SKM-1 treated with dmso at 0.1 percent for 144 hours (cell line): ENCODE measurements around the gene NSG2.
"Not testable (repeated sequence)": the region's sequence is repeated elsewhere in the genome, so short reads cannot be mapped to it uniquely, and the experiment has no call there.

Source experiments
- DNase-seq: peaks from one replicate; lab custom pipeline; 2025; ENCODE audit not compliant: unreplicated experiment; lab: John Stamatoyannopoulos, UW

NSG2 gene

GRCh38 chr5:174098694-174099093 lies 53.2 kb downstream of the NSG2 start:
- no peak for DNase-seq

GRCh38 chr5:174100490-174100889 lies 55.0 kb downstream of the NSG2 start:
- no peak for DNase-seq

DNA sequence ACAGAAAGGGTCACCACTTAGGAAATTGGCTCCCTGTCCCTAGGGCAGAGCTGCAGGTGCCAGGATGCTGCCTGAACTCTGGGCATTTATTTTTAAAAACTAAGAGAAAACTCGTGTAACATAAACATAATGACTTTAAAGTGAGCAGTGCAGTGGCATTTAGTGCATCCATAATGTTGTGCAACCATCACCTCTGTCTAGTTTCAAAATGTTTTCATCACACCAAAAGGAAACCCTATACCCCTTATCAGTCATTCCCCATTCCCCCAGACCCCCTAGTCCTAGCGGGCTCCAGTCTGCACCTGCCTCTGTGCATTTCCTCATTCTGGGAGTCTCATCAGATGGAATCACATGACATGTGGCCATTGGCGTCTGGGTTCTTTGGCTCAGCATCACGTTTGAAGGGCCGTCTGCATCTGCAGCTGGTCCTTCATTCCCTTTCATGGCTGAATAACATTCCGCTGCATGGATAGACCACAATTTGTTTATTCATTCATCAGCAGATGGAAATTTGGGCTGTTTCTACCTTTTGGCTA lies 55.8 kb downstream of the NSG2 start:
- DNase-seq: no peak

DNA sequence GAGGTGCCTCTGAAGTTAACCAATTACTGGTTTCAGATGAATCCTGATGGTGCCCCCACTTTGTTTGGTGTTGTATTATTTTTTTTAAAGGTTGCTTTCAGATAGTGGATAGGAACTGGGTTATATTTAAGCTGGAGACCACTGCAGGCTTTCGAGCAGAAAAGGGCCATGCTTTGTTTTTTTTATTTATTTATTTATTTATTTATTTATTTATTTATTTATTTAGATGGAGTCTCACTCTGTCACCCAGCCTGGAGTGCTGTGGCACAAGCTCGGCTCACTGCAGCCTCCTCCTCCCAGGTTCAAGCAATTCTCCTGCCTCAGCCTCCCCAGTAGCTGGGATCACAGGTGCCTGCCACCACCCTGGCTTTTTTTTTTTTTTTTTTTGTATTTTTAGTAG lies 57.1 kb downstream of the NSG2 start:
- not testable (repeated sequence) for DNase-seq

- DNase-seq: no peak
Measured at GRCh38 chr5:174106997-174107655, 61.6 kb downstream of the NSG2 start.

DNA sequence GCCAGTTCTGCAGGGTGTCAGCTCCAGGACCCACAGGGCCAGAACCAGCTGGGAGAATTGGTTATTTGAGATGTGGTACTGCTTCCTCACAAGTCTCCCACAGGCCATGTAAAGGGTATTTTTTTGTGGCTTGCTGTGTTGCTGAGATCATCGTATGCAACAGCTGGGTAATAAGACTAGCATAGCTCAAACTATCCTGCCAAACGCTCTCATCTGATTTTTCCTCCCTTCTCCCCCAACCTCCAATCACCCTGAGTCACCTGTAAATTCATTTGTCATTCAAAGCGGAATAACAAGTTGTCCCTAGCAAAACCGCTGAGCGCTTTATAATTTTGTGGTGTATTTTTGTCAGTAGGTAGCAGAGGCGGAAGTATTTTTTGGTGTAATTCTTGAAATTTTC lies 63.2 kb downstream of the NSG2 start:
- no peak for DNase-seq

GRCh38 chr5:174109698-174110260 lies 64.3 kb downstream of the NSG2 start:
- DNase-seq: peak; percentile 15

DNA sequence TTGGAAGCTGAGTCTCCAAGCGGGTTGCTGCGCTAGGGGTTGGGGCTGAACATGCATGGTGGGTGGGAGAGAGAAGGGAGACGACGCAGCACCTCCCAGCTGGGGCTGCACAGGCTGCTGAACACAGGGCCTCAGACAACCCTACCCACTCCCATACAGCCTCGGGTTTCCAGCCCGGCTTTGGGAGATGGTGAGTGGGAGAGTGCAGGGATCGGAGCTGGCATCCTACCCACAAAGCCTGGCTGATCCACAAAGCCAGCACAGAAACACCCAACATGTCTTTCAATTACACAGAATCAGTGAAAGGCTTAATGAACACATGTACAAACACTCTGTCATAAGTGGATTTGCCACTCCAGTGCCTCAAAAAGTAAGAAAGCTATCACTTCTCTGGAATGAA lies 64.8 kb downstream of the NSG2 start:
- no peak for DNase-seq

DNA sequence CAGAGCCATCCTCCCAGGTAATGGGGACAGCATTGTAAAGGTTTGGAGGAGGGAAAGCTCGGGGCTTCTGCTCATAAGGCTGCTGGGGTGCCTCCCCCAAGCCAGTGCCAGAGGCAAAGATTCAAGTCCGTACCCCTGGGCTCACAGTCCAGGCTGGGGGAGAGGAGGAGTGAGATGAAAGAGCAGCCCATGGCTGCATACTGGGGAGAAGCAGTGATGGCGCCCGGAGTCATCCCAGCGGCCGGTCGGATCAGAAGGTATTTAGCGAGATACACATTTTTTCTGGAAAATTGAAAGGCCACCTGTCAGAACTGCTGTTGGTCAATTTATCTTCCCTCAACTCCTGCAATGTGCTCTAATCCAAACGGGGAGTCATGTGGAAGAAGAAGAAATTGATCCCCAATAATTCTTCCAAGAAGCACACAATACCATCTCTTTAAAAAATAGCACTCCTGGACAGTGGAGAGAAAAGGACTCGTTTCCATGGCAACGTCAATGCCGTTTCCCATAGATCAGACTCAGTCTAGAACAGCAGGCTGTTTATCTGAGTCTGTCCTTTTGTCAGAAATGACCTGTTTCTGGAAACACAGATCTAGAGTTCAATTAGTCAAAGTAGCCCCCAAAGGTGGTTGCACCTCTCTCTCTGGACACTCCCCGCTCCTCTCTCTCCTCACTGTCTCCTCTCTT lies 65.9 kb downstream of the NSG2 start:
- no peak for DNase-seq

GRCh38 chr5:174115226-174115625 lies 69.7 kb downstream of the NSG2 start:
- no peak for DNase-seq

DNA sequence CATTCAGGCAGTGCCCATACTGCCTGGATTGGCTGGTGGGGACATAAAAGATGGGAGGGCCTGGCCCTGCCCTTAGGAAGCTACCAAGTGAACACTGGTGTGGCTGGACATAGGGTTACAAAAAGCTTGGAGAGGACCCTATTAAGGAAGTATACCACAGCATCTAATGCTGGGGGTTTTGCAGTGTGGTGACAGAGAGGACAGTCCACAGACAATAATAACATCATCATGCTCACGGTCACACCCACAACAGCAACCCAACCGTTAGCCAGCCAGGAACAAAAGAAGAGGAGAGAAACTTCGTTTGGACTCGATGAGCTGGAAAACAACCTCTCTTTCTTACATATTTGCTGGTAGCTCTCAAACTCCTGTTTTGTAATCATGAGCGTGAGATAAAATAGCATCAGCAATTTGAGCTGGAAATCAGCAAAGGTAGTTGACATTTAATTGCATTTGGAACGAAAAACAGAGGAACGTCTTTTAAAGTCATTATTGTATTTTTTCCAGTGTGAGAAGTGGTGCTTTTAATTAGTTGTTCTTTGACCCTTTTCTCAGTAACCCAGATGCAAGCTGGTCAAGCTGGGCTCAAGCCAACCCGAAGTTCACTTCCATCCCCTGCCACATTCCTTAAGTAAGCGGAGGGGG lies 73.4 kb downstream of the NSG2 start:
- no peak for DNase-seq

GRCh38 chr5:174119468-174119881 lies 74.0 kb downstream of the NSG2 start:
- no peak for DNase-seq

GRCh38 chr5:174120401-174121005 lies 75.0 kb downstream of the NSG2 start:
- no peak for DNase-seq

DNA sequence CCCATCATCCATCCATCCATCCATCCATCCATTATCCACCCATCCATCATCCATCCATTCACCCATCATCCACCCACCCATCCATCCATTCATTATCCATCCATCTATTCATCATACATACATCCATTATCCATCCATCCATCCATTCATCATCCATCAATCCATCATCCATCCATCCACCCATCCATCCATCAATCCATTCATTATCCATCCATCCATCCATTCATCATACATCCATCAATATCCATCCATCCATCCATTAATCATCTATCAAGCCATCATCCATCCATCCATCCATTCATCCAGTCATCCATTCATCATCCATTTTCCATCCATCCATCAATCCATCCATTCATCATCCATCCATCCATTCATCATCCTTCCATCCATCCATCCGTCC lies 89.0 kb downstream of the NSG2 start:
- DNase-seq: no peak

- DNase-seq: no peak
Measured at GRCh38 chr5:174139623-174140022, 94.1 kb downstream of the NSG2 start.

- no peak for DNase-seq
Measured at GRCh38 chr5:174140452-174141020, 95.0 kb downstream of the NSG2 start.

DNA sequence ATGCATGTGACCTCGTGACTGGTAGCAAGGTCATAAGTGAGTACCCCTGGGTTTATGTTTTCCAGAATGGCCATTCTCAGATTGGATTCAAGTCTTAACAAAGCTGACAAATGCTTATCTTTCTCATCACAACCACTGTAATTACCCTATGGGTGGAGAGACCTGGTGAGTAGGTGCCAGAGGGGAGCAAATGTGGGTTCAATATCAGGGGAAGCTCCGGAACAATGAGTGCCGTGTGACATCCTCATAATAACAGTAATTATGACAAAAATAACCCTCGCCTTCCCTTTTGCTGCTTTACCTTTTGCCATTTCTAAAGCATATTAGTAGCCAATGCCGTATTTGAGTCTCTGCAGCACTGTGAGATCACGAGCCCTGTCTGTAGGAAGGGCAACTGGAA lies 95.9 kb downstream of the NSG2 start:
- DNase-seq: no peak

DNA sequence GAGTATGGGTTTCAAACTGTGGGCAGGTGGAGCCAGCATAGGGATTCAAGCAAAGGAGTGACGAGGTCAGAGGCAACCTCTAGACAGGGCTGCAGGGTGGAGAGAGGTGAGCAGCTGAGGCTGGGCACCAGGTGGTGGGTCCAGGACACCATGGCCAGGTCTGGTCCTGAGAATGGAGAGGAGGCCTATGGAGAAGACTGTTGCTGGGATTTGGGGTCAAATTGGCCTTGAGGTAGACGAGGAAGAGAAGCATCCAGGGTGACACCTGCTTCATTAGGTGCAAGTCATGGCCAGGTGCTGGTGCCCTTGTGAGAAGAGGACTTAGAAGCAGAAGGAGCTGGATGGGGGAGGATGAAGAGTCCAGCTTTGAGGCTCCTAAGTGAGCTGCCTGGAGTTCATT lies 99.6 kb downstream of the NSG2 start:
- no peak for DNase-seq

DNA sequence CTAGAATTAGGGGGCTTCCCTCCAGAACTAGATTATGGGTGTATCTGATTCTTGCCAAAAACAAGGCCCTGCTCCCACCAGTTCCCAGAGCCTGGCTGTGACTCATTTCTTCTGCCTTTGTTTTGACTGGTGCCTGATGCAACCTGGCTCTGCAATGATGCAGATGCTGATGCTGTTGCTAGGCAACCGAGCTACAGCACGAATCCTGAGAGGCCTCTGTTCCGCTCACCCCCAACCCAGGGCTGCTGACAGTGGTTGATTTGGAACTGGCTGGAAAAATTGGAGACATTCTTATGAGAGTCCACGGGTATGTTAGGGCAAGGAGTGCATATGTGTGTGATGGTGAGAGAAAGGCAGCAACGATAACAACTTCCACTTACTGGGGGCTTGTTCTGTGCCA lies 100.3 kb downstream of the NSG2 start:
- no peak for DNase-seq

GRCh38 chr5:174146556-174146955 lies 101.0 kb downstream of the NSG2 start:
- DNase-seq: no peak

DNA sequence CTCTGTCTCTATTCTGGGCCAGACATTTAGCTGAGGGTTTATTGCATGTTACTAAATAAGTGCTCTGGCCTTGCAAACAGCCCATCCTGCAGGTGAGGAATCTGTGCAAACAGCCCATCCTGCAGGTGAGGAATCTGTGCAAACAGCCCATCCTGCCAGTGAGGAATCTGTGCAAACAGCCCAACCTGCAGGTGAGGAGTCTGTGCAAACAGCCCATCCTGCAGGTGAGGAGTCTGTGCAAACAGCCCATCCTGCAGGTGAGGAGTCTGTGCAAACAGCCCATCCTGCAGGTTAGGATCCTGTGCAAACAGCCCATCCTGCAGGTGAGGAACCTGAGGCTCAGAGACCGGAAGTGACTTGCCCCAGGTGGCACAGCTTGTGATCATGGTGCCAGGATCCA lies 101.5 kb downstream of the NSG2 start:
- not testable (repeated sequence) for DNase-seq
